Endothelial cell (in vitro differentiated cells): ENCODE data around the gene ACADM. TPM values are rescaled to one million over a fixed set of nuclear protein-coding genes. Genes with fewer than 3 reads are reported as not detected.

Experiments
- DNase-seq: peaks from one replicate; pipeline ENCODE4 v3.0.0; 2021; ENCODE audit warnings: low spot score
- H3K27ac Mint-ChIP-seq: one replicate; pipeline ENCODE4 v1.8.0; 2021; ENCODE audit warnings: mixed read lengths, inconsistent platforms; ENCODE audit not compliant: unreplicated experiment
- H3K27me3 Mint-ChIP-seq: one replicate; pipeline ENCODE4 v1.8.0; 2021; ENCODE audit warnings: mild to moderate bottlenecking, moderate library complexity, mixed read lengths, inconsistent platforms; ENCODE audit not compliant: unreplicated experiment
- H3K36me3 Mint-ChIP-seq: one replicate; pipeline ENCODE4 v1.8.0; 2021; ENCODE audit warnings: mild to moderate bottlenecking, low read depth, mixed read lengths, inconsistent platforms; ENCODE audit not compliant: unreplicated experiment
- H3K4me1 Mint-ChIP-seq: one replicate; pipeline ENCODE4 v1.8.0; 2021; ENCODE audit warnings: mild to moderate bottlenecking, mixed read lengths, inconsistent platforms; ENCODE audit not compliant: unreplicated experiment
- H3K4me3 Mint-ChIP-seq: one replicate; pipeline ENCODE4 v1.8.0; 2021; ENCODE audit warnings: mild to moderate bottlenecking, mixed read lengths, inconsistent platforms; ENCODE audit not compliant: unreplicated experiment
- H3K9me3 Mint-ChIP-seq: one replicate; pipeline ENCODE4 v1.8.0; 2021; ENCODE audit warnings: mixed read lengths, inconsistent platforms; ENCODE audit not compliant: unreplicated experiment
- total RNA-seq: library from RNA; stranded (reverse); fragmentation: NEBNext Ultra II Directional; extraction: Animal tissue kit (Norgen Biotek cat#: 25700); gene quantifications from one replicate; pipeline ENCODE4 v1.2.1, GENCODE V29; 2021; ENCODE audit not compliant: unreplicated experiment
- TF ChIP-seq, protein P1 (sequence below): fragments of 200-600 bp; sonication (generic); IDR thresholded peaks from one replicate; pipeline ENCODE4 v1.5.0; 2021; ENCODE audit warnings: antibody characterized with exemption; ENCODE audit not compliant: unreplicated experiment

ACADM gene
- total RNA-seq, 1 donor from 2014 or later: 53.5 TPM

DNA sequence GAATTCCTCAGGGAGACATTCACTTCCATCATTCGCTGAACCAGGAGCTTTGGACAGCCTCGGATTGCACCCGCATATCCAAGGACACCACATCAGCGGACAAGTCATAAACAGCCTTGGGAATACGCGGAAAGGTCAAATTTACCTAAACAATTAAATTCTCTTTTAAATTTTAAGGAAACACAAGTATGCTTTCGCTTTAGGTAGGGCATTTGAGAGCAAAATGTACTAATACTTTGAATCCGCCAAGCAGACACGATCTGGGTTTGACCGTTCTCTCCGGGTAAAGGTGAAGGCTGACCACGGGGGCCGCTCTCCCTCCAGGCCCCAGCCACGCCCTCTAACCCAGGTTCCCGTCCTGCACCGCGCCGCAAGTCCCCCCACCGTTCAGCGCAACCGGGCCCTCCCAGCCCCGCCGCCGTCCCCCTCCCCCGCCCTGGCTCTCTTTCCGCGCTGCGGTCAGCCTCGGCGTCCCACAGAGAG, 479 bp upstream of the ACADM start:
- no peaks in the 10 kb centered on the region for H3K9me3 Mint-ChIP-seq
- H3K4me1 Mint-ChIP-seq: peaks cover 19% of the 10 kb centered on the region
- peak overlapping the region; percentile 87 for H3K4me3 Mint-ChIP-seq
- H3K27me3 Mint-ChIP-seq: peaks cover 5% of the 10 kb centered on the region
- peak overlapping the region; percentile 49 for H3K27ac Mint-ChIP-seq
- TF ChIP-seq, protein P1, sequence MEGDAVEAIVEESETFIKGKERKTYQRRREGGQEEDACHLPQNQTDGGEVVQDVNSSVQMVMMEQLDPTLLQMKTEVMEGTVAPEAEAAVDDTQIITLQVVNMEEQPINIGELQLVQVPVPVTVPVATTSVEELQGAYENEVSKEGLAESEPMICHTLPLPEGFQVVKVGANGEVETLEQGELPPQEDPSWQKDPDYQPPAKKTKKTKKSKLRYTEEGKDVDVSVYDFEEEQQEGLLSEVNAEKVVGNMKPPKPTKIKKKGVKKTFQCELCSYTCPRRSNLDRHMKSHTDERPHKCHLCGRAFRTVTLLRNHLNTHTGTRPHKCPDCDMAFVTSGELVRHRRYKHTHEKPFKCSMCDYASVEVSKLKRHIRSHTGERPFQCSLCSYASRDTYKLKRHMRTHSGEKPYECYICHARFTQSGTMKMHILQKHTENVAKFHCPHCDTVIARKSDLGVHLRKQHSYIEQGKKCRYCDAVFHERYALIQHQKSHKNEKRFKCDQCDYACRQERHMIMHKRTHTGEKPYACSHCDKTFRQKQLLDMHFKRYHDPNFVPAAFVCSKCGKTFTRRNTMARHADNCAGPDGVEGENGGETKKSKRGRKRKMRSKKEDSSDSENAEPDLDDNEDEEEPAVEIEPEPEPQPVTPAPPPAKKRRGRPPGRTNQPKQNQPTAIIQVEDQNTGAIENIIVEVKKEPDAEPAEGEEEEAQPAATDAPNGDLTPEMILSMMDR: no peak
- H3K36me3 Mint-ChIP-seq: no peaks in the 10 kb centered on the region
- DNase-seq: peak; percentile 77

- peak overlapping the region; percentile 98 for H3K4me3 Mint-ChIP-seq
- TF ChIP-seq, protein P1: no peak
- peak overlapping the region; percentile 98 for H3K27ac Mint-ChIP-seq
- H3K36me3 Mint-ChIP-seq: no peaks in the 10 kb centered on the region
- peaks cover 5% of the 10 kb centered on the region for H3K27me3 Mint-ChIP-seq
- H3K9me3 Mint-ChIP-seq: no peaks in the 10 kb centered on the region
- peaks cover 15% of the 10 kb centered on the region for H3K4me1 Mint-ChIP-seq
- DNase-seq: no peak
These were observed 757 bp downstream of the ACADM start for GRCh38 chr1:75725266-75725665.

DNA sequence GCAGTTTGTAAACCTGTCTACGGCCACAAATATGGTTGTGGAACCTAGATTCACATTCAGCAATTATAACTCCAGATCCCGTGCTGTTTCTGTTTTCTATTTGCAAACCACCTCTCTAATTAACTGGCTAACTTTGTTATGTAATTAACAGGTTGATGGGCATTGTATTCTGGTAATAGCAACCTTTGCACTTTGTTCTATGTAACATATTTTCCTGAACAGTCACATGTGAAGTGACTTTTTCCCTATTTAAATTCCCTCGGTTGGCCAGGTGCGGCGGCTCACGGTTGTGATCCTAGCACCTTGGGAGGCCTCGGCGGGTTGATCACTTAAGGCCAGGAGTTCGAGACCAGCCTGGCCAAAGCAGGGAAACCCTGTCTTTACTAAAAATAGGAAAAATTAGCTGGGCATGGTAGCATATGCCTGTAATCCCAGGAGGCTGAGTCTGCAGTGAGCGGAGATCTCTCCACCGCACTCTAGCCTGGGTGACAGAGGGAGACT, 1.4 kb downstream of the ACADM start:
- H3K4me1 Mint-ChIP-seq: peaks cover 10% of the 10 kb centered on the region
- H3K36me3 Mint-ChIP-seq: no peaks in the 10 kb centered on the region
- peak overlapping the region; percentile 98 for H3K27ac Mint-ChIP-seq
- DNase-seq: no peak
- peaks cover 5% of the 10 kb centered on the region for H3K27me3 Mint-ChIP-seq
- TF ChIP-seq, protein P1: no peak
- H3K4me3 Mint-ChIP-seq: peak overlapping the region; percentile 98
- no peaks in the 10 kb centered on the region for H3K9me3 Mint-ChIP-seq

GRCh38 chr1:75727571-75727970, 3.1 kb downstream of the ACADM start:
- Mint-ChIP-seq H3K27me3 (peaks cover 5% of the 10 kb centered on the region), H3K4me1 (peaks cover 10% of the 10 kb centered on the region), H3K36me3 (no peaks in the 10 kb centered on the region), H3K9me3 (no peaks in the 10 kb centered on the region), H3K27ac (peak overlapping the region; percentile 64), H3K4me3 (no peak overlapping the region)
- TF ChIP-seq, protein P1: no peak
- DNase-seq: no peak

- Mint-ChIP-seq H3K27ac (no peak overlapping the region), H3K27me3 (peaks cover 2% of the 10 kb centered on the region)
These were observed 5.9 kb downstream of the ACADM start for GRCh38 chr1:75730432-75730831.

More at GRCh38 chr1:75730432-75730831, 5.9 kb downstream of the ACADM start:
- DNase-seq: no peak
- Mint-ChIP-seq H3K9me3 (no peaks in the 10 kb centered on the region), H3K4me1 (peaks cover 7% of the 10 kb centered on the region), H3K4me3 (no peak overlapping the region), H3K36me3 (peaks cover 9% of the 10 kb centered on the region)
- TF ChIP-seq, protein P1: no peak
